Inflammatory macrophage treated with lipopolysaccharide for 1 hour (primary cell): ENCODE measurements around the gene CIB2.
A peak's percentile ranks its signal among the peaks of the same experiment; 100 is the strongest.

Source experiments
- DNase-seq, 2 donors: peaks; one replicate each; pipeline ENCODE4 v3.0.0-alpha.2; 2020 to 2022

The CIB2 gene

DNA sequence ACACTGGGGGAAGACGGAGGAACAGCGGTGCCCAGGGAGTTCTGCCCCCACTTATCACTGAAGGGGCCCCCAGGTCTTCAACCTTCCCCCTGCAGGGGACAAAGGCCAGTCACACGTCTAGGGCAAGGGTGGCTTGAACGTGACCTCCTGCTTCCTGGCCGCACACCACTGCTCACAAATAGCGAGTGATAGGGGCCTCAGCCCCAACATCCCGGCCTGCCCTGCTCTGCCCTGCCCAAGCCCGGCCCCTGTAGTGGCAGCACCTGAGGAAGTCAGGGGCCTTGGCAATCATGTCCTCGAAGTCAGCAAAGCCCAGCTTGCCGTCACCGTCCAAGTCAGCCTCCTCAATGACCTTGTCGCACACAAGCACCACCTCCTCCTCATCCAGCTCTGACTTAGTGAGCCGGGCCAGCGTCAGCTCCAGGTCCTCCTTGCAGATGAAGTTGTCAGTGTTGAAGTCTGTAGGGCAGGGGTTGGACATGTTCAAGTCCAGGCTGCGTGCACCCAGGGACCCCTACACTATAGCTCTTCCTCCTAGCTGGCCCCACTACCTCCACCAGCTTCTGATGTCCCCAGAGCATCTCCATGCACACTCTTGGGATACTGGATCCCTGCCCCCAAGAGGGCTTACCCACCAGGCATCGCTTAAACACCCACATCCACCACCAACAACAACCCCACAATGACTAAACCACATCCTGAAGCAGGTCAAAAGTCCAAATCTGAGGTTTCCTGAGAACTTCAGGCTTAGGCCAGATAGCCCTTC, 25.6 kb downstream of the CIB2 start:
- peak in 1 of 2 donors; percentile 16 for DNase-seq

DNA sequence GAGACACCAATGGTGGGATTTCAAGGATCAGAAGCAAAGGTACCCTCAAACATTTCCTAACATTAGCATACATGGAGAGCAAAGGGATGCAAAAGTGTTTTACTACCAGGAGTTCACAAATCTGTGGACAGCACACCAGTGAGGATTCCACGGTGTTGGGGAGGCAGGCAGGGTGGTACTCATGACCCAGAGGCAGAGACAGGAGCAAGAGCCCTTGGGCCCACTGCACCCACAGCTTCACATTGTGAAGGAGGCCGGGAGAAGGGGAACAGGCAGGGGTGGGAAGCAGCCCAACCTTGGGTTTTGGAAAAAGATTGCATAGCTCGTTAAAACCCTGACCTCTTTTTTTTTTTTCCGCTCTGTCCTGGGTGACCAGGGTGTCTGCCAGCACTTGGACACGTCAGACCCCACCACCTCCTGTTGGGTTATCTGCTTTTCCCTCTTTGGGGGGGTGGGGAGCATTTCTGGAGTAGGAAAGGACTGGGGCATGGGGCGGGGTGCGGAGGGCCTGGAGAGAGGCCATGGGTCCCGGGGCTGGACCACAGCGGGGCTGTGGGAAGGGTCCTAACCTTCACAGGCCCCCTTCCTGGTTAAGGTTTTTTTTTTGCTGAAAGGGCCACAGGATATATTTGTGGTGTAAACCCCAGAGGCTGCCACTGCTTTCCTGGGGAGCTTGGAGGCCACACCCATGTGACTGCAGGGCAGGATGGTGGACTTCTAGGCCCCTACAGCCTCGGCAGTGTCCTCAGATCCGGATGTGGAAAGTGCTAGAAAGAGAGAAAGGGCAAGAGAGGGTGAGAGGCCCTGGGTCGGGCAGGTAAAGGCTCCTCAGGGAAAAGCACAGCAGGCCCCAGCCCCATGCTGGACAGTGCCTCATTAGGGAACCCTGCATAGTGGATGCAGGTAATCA, 26.4 kb downstream of the CIB2 start:
- no peak for DNase-seq

DNA sequence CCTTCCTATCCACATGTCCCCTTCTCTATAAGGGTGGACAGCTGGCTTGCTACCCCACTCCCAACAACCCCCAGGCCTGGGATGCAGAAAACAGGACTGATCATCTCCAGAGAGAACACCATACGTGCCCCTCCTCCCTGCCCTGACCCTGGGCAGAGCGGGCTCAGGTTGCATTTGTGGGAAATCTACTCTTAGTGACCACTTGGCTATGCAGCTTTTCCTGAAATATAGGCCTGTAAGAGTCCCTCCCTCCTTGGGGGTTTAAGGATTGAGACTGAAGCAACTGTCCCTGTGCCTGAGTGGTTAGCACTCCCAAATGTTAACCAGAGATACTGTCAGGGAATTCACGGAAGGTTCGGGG, 27.1 kb downstream of the CIB2 start:
- DNase-seq = no peak

DNA sequence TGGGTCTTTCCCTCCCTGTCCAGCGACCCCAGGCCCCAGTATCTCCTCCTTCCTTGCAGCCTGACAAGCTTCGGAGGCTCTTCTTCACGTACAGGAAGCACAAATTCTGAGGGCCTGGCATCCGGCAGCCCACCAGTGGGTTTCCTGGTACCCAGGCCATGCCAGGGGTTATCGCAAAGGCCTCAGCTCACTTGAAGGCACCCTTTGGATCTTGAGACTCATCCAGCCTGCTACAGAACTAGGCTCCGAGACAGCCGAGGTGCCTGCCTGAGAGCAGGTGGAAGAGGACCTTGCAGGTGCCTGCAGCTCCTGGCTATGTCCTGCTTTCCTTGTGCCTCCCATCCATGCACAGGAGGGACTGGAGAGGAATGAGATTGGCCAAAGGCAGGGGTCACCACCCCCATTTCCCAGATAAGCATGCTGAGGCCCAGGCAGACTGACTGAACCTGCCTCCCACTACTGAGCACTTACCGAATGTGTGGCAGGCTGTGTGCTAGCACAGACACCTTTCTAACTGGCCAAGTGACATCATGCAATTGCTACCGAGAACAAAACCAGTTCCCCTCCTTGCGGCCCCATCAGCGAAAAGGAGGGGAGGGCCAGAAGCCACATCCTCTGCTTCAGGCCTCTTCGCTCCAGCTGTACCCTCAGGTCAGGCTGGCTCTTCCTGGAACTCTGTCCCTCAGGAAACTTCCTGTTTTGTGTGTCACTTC, 27.7 kb downstream of the CIB2 start:
- peak; percentile 20 to 32 for DNase-seq

DNA sequence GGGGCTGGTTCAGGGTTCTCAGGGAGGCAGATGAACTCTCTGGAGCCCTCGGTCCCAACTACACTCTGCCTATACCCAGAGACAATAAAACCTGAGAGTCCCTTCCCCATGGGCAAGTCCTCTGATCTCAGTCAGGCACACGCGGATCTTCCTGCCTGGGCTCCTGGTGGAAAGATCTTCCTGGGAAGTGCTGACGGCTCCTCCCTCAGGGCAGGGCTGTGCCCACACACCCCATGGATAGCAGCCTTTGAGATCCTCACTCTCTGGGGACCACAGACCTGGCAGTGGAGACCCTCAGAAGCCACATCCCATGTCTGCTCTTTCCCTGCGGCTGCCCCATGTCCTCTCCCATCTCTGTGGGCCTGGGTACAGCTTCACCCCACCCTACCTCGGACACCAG, 28.5 kb downstream of the CIB2 start:
- DNase-seq = no peak

DNA sequence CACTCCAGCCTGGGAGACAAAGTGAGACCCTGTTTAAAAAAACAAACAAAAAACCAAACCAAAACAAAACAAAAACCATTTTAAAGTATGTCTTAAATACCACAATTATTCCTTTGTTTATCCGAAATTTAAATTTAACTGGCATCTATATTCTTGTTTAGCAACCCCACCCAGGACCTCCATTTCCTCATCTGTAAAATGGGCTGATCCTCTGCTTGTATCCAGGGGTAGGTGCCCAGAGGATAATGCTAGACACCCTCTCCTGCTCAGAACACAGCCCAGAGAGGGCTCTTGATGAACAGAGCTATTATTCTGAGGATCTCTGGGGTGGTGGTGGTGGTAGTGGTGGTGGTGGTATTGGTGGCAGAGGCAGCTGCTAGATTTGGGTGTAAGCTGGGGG, 29.0 kb downstream of the CIB2 start:
- no peak for DNase-seq

DNA sequence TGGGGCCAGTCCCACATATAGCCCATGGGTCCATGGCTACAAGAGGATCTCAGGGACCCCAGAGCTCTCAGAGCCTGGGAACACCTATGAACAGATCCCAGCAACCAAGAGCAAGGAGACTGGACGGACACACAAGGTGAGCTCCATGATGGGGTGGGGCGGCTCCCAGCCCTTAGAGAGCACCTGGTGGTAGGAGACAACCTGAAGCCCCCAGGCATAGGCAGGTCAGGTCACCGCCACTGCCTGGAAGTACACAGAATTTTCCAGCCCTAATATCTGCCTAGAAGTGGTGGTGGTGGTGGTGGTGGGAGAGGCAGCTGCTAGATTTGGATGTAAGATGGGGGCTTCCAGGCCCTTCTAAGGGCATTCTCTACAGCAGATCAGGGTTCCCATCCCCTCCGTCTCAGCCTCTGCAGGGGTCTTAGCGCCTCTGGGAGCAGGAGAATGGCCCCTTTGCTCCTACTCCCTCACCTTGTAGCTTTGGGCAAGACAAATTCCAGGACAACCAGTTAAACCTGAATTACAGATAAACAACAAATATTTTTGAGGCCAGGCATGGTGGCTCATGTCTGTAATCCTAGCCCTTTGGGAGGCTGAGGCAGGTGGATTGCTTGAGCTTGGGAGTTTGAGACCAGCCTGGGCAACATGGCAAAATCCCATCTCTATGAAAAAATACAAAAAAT, 29.7 kb downstream of the CIB2 start:
- no peak for DNase-seq

DNA sequence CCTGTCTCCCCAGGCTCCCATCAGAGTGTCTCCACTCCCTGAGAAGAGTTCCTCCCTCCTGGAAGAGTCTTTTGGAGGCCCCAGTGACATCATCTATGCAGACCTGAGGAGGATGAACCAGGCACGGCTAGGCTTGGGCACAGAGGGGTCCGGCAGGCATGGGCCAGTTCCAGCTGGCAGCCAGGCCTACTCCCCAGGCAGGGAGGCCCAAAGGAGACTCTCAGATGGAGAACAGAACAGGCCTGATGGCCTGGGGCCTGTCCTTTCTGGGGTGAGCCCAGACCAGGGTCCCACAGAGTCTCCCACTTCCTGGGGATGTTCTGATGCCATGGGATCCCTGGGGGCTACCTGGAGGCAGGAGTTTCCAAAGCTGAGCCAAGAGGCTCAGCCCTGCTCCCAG, 30.4 kb downstream of the CIB2 start:
- no peak for DNase-seq

DNA sequence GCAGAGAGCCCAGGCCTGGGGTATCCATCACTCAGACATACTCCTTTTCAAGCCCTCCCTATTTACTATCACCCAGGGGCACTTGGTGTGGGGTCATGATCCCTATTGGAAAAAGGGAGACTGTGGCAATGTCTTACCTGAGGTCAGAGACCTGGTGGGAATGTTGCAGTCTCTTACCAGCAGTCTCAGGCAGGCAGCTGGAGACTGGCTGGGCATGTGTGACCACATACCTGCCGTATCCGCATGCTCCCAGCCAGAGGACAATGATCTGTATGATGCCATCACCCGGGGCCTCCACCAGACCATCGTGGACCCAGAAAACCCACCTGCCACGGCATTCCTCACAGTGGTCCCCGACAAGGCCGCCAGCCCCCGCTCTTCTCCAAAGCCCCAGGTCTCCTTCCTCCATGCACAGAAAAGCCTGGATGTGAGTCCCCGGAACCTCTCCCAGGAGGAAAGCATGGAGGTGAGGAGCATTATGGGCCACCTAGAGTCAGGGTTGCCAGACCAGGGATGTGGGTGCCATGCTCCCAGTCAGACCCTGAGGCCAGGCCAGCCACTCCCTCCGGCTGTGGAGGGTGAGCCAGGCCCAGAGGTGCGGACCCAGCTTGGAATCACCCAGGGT, 33.0 kb downstream of the CIB2 start:
- no peak for DNase-seq

DNA sequence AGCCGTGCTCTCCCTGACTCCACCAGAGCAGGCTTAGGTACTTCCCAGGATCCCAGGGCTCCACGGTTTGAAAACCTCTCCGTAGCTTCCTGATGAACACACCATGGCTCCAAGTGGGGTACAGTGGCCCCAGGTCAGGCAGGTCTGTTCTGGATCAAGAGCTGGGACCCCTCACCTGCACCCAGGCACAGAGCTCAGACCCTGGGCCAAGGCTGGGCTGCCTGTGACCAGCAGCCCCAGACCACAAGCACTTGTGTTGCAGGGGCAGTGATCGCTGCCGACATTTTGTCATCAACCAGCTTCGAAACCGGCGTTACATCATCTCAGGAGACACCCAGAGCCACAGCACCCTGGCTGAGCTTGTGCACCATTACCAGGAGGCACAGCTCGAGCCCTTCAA, 33.6 kb downstream of the CIB2 start:
- DNase-seq = no peak

DNA sequence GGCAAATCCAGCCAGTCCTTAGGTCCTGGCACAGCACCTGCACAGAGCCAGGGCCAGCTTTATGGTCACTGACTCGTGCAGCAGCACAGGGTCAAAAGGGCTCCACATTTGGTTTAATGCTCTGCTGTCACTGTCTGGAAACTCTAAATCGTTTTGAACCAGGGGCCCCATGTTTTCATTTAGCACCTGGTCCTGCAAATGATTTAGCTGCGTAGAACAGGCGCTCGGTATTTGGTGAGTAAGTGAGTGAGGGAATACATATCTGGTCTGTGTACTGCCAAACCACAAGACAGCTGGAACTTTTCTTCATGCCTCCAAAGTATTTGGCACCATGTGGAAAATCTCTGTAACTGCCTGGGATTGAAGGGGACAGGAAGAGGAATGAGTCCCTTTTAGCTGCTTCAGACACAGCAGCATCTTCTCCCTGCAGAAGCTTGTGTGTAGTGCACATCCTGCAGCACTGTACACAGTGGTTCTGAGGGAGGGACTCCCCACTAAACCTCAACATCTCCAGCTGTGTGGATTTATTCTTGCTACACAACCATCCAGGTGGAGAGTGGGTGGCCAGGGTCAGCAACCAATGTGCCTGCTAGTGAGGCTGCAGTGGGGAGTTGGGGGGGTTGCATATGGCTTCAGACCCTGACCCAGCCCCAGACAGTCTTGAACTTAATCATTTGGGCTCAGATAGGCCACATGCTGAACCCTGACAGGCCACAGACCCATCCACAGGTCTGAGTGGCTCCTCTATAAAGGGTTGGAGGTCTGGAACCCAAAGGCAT, 37.8 kb downstream of the CIB2 start:
- DNase-seq = no peak

DNA sequence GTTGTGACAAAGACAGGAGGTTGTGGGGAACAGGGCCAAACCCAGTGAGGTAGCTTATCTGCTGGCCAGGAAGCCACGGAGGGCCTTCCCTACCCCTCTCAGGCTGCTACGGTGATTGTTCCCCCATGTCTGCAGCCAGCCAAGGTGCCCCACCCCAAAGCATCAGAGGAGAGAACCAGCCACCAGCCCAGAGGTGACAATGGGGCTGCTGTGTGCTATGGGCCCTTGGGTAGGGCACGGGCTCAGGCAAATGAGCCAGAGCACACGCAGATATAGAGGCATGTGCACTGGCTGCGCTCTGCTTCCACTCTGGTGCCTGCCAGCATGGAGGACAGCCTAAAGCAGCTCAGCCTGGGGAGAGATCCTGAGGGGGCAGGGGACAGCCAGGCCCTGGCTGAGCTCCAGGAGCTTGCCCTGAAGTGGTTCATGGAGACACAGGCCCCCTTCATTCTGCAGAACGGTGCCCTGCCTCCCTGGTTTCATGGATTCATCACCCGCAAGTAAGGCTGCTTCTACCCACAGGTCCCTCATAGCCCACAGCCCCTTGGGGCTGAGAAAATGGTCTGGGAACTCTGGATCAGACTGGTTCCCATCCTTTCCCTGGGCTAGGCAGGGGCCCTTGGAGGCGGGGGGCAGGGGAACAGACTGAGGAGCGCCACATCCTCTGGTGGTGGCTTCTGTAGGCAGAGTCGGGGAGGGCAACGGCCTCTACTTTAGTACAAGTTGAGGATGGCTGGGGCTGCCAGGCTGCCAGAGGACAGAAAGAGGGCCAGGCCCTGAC, 38.8 kb downstream of the CIB2 start, which contains the start of gene SH2D7:
SH2D7 (plus strand) TSS at position 301 of the 781 bp plus-strand sequence; CDS start at position 325, 24 bp downstream.
- no peak for DNase-seq

DNA sequence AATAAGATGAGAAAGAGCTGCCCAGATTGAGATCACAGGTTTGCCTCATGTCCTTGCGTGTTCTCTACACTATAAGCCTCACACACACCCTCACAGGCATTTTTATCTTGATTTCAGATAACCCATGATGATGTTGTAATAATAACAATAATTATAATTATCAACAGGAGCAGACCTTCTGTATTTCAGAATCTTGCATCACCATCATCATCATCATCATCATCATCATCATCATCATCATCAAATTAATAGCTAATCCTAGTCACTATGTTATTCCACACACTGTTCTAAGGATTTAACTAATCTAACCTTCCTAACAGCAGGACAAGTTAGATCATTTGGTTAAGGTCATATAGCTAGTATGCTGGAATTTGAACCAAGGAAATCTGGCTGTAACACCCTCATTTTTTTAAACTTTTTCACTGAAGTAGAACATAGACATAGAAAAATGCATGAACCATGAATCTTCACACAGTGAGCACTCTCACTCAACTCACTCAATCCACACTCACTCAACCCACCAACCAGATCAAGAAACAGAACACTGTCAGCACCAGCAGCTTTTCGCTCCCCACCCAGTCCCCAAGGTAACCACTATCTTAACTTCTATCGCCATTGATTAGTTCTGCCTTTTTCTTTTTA, 40.7 kb downstream of the CIB2 start:
- no peak for DNase-seq

DNA sequence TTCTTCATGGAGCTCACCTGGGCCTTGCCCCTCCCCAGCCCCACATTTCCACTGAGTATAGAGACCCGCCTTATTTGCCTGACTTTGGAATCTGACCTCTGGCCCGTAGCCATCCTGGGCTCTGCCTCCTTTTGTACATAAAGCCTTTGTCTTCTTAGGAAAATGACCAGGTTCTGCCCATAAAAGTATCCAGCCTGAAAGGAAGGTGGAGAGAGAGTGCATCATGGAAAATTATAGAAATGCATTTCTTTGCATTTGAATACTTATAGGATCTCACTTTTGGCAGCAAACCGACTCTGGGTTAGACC, 42.5 kb downstream of the CIB2 start:
- no peak for DNase-seq

DNA sequence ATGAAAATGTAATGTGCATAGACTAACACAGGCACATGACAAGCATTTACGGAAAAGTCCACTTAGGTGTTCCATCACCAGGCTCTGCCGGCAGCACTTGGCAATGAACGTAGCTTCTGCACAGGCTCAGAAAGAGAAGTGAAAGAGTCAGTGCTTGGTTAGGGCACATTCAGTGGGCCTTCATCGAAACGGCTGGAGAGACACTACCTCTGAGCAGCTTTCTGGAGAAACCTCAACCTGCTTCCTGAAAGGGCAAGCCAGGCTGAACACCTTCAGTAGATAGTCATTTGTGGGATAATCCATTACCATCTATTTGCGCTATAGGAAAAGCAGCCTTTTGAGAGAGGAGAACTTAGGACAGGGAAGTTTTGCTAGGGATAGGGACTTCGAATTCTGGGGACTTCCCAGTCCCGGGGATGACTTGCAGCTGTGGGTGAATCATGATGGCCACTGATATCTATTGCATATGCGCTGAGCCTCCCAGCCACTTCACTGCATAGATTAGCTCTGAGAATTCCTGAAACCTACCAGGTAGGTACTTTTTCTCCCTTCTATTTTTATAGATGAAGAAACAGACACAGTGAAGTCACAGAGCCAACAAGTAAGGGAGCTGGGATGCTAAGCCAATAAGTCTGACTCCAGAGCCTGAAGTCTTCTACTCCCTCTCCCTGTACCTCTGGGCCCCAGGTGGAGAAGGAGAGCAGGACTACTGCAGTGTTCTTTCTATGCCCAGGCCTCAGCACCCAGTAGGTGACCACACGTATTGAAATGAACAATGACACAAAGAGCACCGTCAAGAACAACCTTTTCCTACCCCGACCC, 43.1 kb downstream of the CIB2 start:
- peak; percentile 80 to 88 for DNase-seq

DNA sequence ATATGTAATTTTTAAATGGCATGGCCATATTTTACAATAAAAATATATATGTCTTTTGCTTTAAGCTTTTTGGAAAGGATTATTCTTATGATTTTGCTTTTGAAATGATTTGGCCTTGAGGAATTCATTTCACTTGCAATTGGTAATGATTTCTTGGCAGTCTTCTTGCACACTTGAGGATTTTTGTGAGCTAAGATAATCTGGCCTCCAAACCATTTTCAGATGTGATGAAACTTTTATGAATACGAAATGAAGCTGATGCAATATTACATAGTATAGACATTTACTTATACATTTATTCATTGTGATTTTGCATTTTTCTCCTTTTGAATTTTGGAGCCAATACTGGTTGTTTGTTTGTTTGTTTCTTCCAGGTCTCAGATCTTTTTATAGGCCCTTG, 45.3 kb downstream of the CIB2 start:
- peak; percentile 65 to 78 for DNase-seq

DNA sequence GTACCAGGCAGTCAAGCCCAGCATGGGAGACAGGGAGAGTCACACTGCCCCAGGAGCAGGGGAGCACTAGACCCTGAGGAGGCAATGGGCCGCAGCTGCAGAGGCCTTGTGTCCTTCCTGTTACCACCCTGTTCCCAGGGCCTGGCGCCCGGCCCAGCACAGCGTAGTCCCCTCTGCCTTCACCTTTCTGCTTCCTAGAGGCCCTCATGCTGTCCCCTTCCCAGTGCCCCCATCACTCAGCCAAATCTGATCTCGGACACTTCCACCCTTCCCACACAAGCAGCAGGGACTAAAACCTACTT, 46.8 kb downstream of the CIB2 start:
- no peak for DNase-seq

DNA sequence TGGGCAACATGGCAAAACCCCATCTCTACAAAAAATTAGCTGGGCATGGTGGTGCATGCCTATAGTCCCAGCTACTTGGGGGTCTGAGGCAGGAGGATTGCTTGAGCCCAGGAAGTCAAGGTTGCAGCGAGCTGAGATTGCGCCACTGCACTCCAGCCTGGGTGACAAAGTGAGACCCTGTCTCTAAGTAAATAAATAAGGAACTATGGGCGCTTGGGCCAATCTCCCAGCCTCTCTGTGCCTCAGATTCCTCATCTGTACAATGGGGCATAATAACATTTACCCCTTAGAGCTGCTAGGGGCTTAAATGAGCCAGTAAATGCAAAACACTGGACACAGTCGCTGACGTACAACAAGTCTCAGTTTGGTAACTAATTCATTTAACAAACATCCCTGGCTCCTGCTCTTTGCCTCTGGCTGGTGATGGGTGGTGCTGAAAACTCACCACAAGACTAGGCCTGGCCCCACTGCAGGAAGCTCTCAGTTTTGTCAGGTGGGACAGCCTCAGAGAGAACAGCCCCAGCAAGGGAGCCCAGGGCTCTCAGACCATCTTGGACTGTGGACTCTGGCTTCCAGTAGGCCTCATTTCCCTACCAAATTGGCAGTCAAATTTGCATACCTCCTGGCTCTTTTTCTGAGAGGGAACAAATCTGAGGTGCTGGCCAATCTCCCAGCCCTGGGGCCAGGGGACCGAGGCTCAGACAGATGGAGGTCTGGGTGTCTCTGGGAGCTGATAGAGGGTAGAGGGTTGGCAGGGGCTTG, 47.4 kb downstream of the CIB2 start:
- DNase-seq = no peak

DNA sequence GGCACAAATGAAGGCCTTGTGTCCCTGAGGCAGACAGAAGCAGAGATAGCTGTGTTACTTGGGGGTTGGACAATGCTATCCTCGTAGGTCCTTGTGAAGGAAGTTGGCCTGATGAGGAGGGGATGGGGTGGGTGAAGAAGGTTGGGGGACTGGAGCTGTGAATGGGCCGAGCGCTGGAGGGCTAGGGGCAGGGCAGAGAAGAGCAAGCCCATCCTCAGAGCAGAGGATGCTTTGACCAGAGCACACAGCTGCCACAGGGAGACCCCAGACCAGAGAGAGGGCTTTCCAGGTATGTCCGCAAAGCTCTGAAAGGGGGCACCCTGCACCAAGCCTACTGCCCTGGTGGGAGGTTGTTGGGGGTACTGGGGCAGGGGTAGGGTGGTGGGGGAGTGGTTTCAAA, 48.1 kb downstream of the CIB2 start:
- DNase-seq = no peak
